K562 (cell line): ENCODE data around the gene XYLB. TPM values are rescaled to one million over a fixed set of nuclear protein-coding genes. Genes with fewer than 3 reads are reported as not detected.

Experiments used
- ATAC-seq: fragments of 200-7000 bp; cut with Tn5 transposase; 3 replicates; pipeline ENCODE4 v1.9.1; 2020; ENCODE audit warnings: moderate library complexity
- BruUV-seq: library from RNA; stranded (reverse); fragments of 400-500 nt; replicated peaks from 2 replicates; lab custom pipeline; 2021; lab: Mats Ljungman, UMichigan
- CTCF ChIA-PET: fragments of 300-600 bp; formaldehyde crosslinking; extraction: SDS; loops from one replicate; lab custom pipeline; 2021; ENCODE audit warnings: low intra/inter-chr PET ratio; lab: Yijun Ruan, JAX
- POLR2A ChIA-PET: fragments of 300-600, 350-650 bp; sonication (Branson Sonifier 250); formaldehyde crosslinking; extraction: SDS; loops from one replicate; lab custom pipeline; 2021; ENCODE audit warnings: antibody characterized with exemption, inconsistent platforms; lab: Yijun Ruan, JAX
- DNase-seq, 4 experiments: peaks; one replicate each; pipeline versions ENCODE4 v3.0.0 to v3.0.0-alpha.2; 2011 to 2018; ENCODE audit warnings: low spot score in 3 of 4, mixed read lengths in 3 of 4; ENCODE audit errors: extremely low read depth in 1 of 4
- FAIRE-seq: peaks from 2 replicates; lab custom pipeline; 2011; peaks lifted over from hg19 to GRCh38; lab: Jason Lieb, UNC
- H2AFZ ChIP-seq: 2 replicates; pipeline ENCODE4 v1.6.0; 2011; ENCODE audit warnings: low read depth, low read length, control low read depth, inconsistent platforms
- H3K27ac ChIP-seq: fragments of 200-600 bp; 3 replicates; pipeline ENCODE4 v1.8.0; 2011; ENCODE audit warnings: low read depth, mild to moderate bottlenecking, control low read depth, inconsistent platforms, low read length, moderate library complexity, mixed read lengths; ENCODE audit errors: extremely low read depth
- H3K27me3 ChIP-seq, 2 experiments: fragments of 300-600 bp in 1 of 2; 2 replicates in 1 of 2; 3 replicates in 1 of 2; pipeline versions ENCODE4 v1.6.0 to v1.8.0; 2011; ENCODE audit warnings: inconsistent platforms in 2 of 2, low read length in 2 of 2, mild to moderate bottlenecking in 1 of 2, mixed read lengths in 1 of 2, moderate library complexity in 1 of 2; ENCODE audit not compliant: control insufficient read depth in 2 of 2, insufficient read depth in 2 of 2
- H3K36me3 ChIP-seq: fragments of 300-600 bp; 3 replicates; pipeline ENCODE4 v1.8.0; 2011; ENCODE audit warnings: mild to moderate bottlenecking, low read length, inconsistent platforms; ENCODE audit not compliant: control insufficient read depth, insufficient read depth
- H3K4me1 ChIP-seq, 2 experiments: fragments of 200-600 bp in 1 of 2; replicated peaks in 1 of 2; 2 replicates in 1 of 2; 3 replicates in 1 of 2; pipeline versions ENCODE4 v1.5.1 to v1.8.0; 2011; ENCODE audit warnings: inconsistent platforms in 2 of 2, low read length in 2 of 2, mild to moderate bottlenecking in 1 of 2, mixed read lengths in 1 of 2, moderate library complexity in 1 of 2; ENCODE audit not compliant: control insufficient read depth in 2 of 2, insufficient read depth in 2 of 2
- H3K4me2 ChIP-seq: 2 replicates; pipeline ENCODE4 v1.6.1; 2011; ENCODE audit warnings: low read length, control low read depth, inconsistent platforms, mixed read lengths; ENCODE audit not compliant: insufficient read depth
- H3K4me3 ChIP-seq: fragments of 200-600 bp; sonication (generic), shearing (Covaris generic); 2 replicates; pipeline ENCODE4 v1.5.1; 2016; ENCODE audit warnings: control low read depth, inconsistent platforms
- H3K79me2 ChIP-seq: fragments of 200-600 bp; 3 replicates; pipeline ENCODE4 v1.8.0; 2011; ENCODE audit warnings: low read length, inconsistent platforms; ENCODE audit not compliant: control insufficient read depth, insufficient read depth
- H3K9ac ChIP-seq, 2 experiments: 2 replicates each; pipeline versions ENCODE4 v1.6.0 to v1.6.1; 2011; ENCODE audit warnings: low read depth in 2 of 2, low read length in 2 of 2, control low read depth in 1 of 2, inconsistent platforms in 1 of 2, mild to moderate bottlenecking in 1 of 2, mixed read lengths in 1 of 2; ENCODE audit not compliant: insufficient read depth in 1 of 2
- H3K9me1 ChIP-seq: one replicate; pipeline ENCODE4 v1.6.0; 2011; ENCODE audit warnings: inconsistent platforms, mild to moderate bottlenecking, low read length, moderate library complexity; ENCODE audit not compliant: control insufficient read depth, insufficient read depth
- H3K9me3 ChIP-seq: replicated peaks from 2 replicates; pipeline ENCODE4 v1.5.1; 2011; ENCODE audit warnings: low read depth, low read length, inconsistent platforms; ENCODE audit not compliant: control insufficient read depth, insufficient read depth
- H4K20me1 ChIP-seq: replicated peaks from 2 replicates; pipeline ENCODE4 v1.6.1; 2011; ENCODE audit warnings: low read length, inconsistent platforms, mixed read lengths; ENCODE audit not compliant: control insufficient read depth, insufficient read depth
- MYNN ChIP-seq, 2 experiments: sonication (generic); formaldehyde crosslinking in 1 of 2; IDR thresholded peaks; 2 replicates each; pipeline versions ENCODE4 v1.5.0 to v1.6.1; 2016 to 2020; ENCODE audit warnings: antibody characterized with exemption in 1 of 2, missing genetic modification reagents in 1 of 2
- PCBP1 ChIP-seq: fragments of 200-400 bp; formaldehyde crosslinking; IDR thresholded peaks from 2 replicates; pipeline ENCODE4 v1.6.1; 2018; ENCODE audit warnings: mild to moderate bottlenecking, low read depth, low read length; ENCODE audit not compliant: poor library complexity, severe bottlenecking
- ZMIZ1 ChIP-seq, 2 experiments: fragments of 150-350 bp in 1 of 2; IDR thresholded peaks; 2 replicates each; pipeline ENCODE4 v1.6.1; 2012 to 2016; ENCODE audit warnings: low read depth in 2 of 2, low read length in 2 of 2, mild to moderate bottlenecking in 1 of 2, moderate library complexity in 1 of 2
- ZNF280B ChIP-seq: fragments of 250-450 bp; sonication (Bioruptor Pico); IDR thresholded peaks from 2 replicates; pipeline ENCODE4 v1.5.1; 2021; ENCODE audit warnings: mild to moderate bottlenecking
- ZNF589 ChIP-seq: fragments of 200-800 bp; sonication (Bioruptor generic); IDR thresholded peaks from 2 replicates; pipeline ENCODE4 v1.6.1; 2016; ENCODE audit warnings: low read depth, missing genetic modification characterization, missing compliant biosample characterization
- WGBS: fragments of 100-300 bp; shearing (Covaris generic); methylation state at CpG from one replicate; pipeline ENCODE4 v1.1.6; 2016; ENCODE audit warnings: low coverage, mixed read lengths; ENCODE audit not compliant: insufficient coverage; ENCODE audit errors: missing lambda C conversion rate; 5-methylcytosine and 5-hydroxymethylcytosine counted together
- in situ Hi-C: fragments of 300-500 bp; cut with MboI; formaldehyde crosslinking; loops from 4 replicates; pipeline ENCODE4 v1.15.0; 2018; ENCODE audit warnings: inconsistent platforms, mixed read lengths
- intact Hi-C: fragments of 100-400 bp; cut with micrococcal nuclease; formaldehyde crosslinking; loops from 2 replicates; pipeline ENCODE4 v1.14.2; 2022
- polyA plus RNA-seq, 8 experiments: library from polyadenylated mRNA; depleted of rRNA in 4 of 8; stranded (reverse) in 5 of 8; unstranded in 3 of 8; fragments of >200 nt; fragmentation: Nextera tagmentation in 2 of 8; fragmentation: Illumina TruSeq in 1 of 8; extraction: Ambion mirVana in 2 of 8; extraction: Trizol in 1 of 8; gene quantifications; 2 replicates each; pipeline versions ENCODE4 v1.2.1 to v1.2.3, GENCODE V29; 2011 to 2014; ENCODE audit warnings: inconsistent platforms in 1 of 8, missing spikeins in 1 of 8
- total RNA-seq, 7 experiments: library from RNA; depleted of rRNA in 6 of 7; stranded (reverse); fragments of >200 nt in 6 of 7; fragmentation: Illumina TruSeq in 2 of 7; extraction: Trizol in 2 of 7; gene quantifications; 2 replicates each; pipeline versions ENCODE4 v1.2.1 to v1.2.3, GENCODE V29; 2011 to 2021; ENCODE audit warnings: low replicate concordance in 1 of 7

XYLB gene
- total and polyA plus RNA-seq, 9 of the 15 experiments (the other 6 are each of a cell fraction or from before 2014, with no cell fraction given), result 4.0 to 20.2 (median 13.2) TPM

GRCh38 chr3:38360345-38360744 lies 13.8 kb downstream of the XYLB start:
- DNase-seq (no peak), FAIRE-seq (no peak), ATAC-seq (no peak)
- WGBS, result 98% methylated on average over 3 of the region's 3 CpGs
- H3K9me1 ChIP-seq, result no peaks in the 10 kb centered on the region
- no peak overlapping the region for H3K4me2 ChIP-seq
- H3K27ac ChIP-seq, result no peak overlapping the region
- H3K4me3 ChIP-seq, result no peak overlapping the region
- H2AFZ ChIP-seq, result no peak overlapping the region
- H4K20me1 ChIP-seq, result no peaks in the 10 kb centered on the region; the same call in 1 of the 2 replicates
- no TSS peak for BruUV-seq
- ChIA-PET CTCF (no interaction called here), POLR2A (interaction anchor here (0.9 to 2.2 kb wide), 3 partner anchors 9 to 14 kb away, joined by 4 read pairs; partner anchors contain the start of gene XYLB)
- peaks cover 0 to under 1% of the 10 kb centered on the region in 2 experiments; a peak in 1 of 5 replicates for H3K4me1 ChIP-seq
- no peaks in the 10 kb centered on the region for H3K27me3 ChIP-seq
- no peaks in the 10 kb centered on the region for H3K9me3 ChIP-seq
- no peak overlapping the region for H3K9ac ChIP-seq
- in situ Hi-C loops (no loop called here), intact Hi-C loops (no loop called here)
- H3K36me3 ChIP-seq, result peaks cover 86% of the 10 kb centered on the region
- TF ChIP-seq MYNN (IDR thresholded peaks at IDR 0.05) (no peak), MYNN (CRISPR knock-in tag; IDR thresholded peaks at IDR 0.05) (no peak), ZNF589 (CRISPR knock-in tag) (no peak), ZNF280B (CRISPR knock-in tag) (no peak), PCBP1 (no peak), ZMIZ1 (IDR thresholded peaks at IDR 0.05; ENCODE audit: low read depth in 2 of 2, low read length in 2 of 2) (no peak)
- H3K79me2 ChIP-seq, result peaks cover 11% of the 10 kb centered on the region; the same call in 2 of the 3 replicates
